ENCODE results near the gene BET1. TPM values are rescaled to one million over a fixed set of nuclear protein-coding genes. Genes with fewer than 3 reads are reported as not detected.

BET1 gene
- total RNA-seq (2014; rRNA removed) = 7.9 and 12.1 TPM in 2 replicates
- Bru-seq, nascent RNA = percentile 90 among the genes with signal in this experiment
- percentile 89 among the genes with signal in this experiment for BruChase-seq, experiment 1, labeled RNA remaining after a 6-hour chase
- percentile 84 among the genes with signal in this experiment for BruChase-seq, experiment 2, labeled RNA remaining after a 2-hour chase
- long read RNA-seq, transcript BET1-201 (4 exons, 1,504 nt) = major isoform, 36 of 44 reads
- long read RNA-seq, partial matches to known transcripts = 2 of 44 reads
- long read RNA-seq, other reads (novel, unspliced or antisense) = 5 of 44 reads

- Histone ChIP-seq H3K27me3 (ENCODE audit: low read length) (no peaks in the 10 kb centered on the region), H3K4me3 (ENCODE audit: low read length) (peak within 1 kb of the TSS; percentile 99), H3K27ac (ENCODE audit: low read length) (peak within 1 kb of the TSS; percentile 64), H3K4me1 (ENCODE audit: insufficient read depth, low read length) (peaks cover 19% of the 10 kb centered on the region), H4K20me1 (ENCODE audit: low read length) (no peaks in the 10 kb centered on the region), H3F3A (ENCODE audit: low read length, unreplicated experiment) (no peaks in the 10 kb centered on the region), H3K4me2 (ENCODE audit: low read length) (peak within 1 kb of the TSS; percentile 87), H3K9me2 (replicated peaks; ENCODE audit: low read length) (no peaks in the 10 kb centered on the region), H3K9ac (ENCODE audit: low read length) (peak within 1 kb of the TSS; percentile 96), H3K79me2 (ENCODE audit: low read length) (peaks cover 43% of the 10 kb centered on the region), H2AFZ (ENCODE audit: low read length) (peak within 1 kb of the TSS; percentile 97), H3K36me3 (ENCODE audit: low read depth, low read length) (no peaks in the 10 kb centered on the region), H3K9me3 (ENCODE audit: low read length) (no peaks in the 10 kb centered on the region)
- no peak for TF ChIP-seq CTCF (conservative IDR thresholded peaks at IDR 0.05; ENCODE audit: low read depth, low read length)
- no peak for TF ChIP-seq EZH2phosphoT487 (IDR thresholded peaks at IDR 0.05; ENCODE audit: borderline replicate concordance, low read length)
- TF ChIP-seq EZH2 (IDR thresholded peaks at IDR 0.05; ENCODE audit: low read length, unreplicated experiment) = no peak
- CTCF ChIA-PET = no interaction called here
- DNase-seq = peak; percentile 97
- ATAC-seq = peak; percentile 92
- TSS peak; percentile 92 for BruUV-seq (replicated peaks)
- POLR2A ChIA-PET (ENCODE audit: unreplicated experiment) = no interaction called here
- intact Hi-C loops (cut with micrococcal nuclease) = loop anchor here (1.0 to 2.0 kb wide), 4 partner anchors 83 to 179 kb away; partner anchors contain the start of gene TFPI2
These were observed at the start of gene BET1 for GRCh38 chr7:94004024-94004951. BET1 (minus strand) TSS chr7:94004355; CDS start chr7:94004216, 139 bp downstream.

- H3K9me3 ChIP-seq (ENCODE audit: low read length) = no peaks in the 10 kb centered on the region
- POLR2A ChIA-PET (ENCODE audit: unreplicated experiment) = no interaction called here
- no peak overlapping the region for H3K27ac ChIP-seq (ENCODE audit: low read length)
These were observed 49.4 kb upstream of the BET1 start for GRCh38 chr7:94053532-94053931.

More at GRCh38 chr7:94053532-94053931, 49.4 kb upstream of the BET1 start:
- Histone ChIP-seq H3K27me3 (ENCODE audit: low read length) (no peaks in the 10 kb centered on the region), H3K4me2 (ENCODE audit: low read length) (no peak overlapping the region), H3K36me3 (ENCODE audit: low read depth, low read length) (no peaks in the 10 kb centered on the region), H3K4me3 (ENCODE audit: low read length) (no peak overlapping the region), H3K79me2 (ENCODE audit: low read length) (no peaks in the 10 kb centered on the region), H3K9me2 (replicated peaks; ENCODE audit: low read length) (no peaks in the 10 kb centered on the region), H3K9ac (ENCODE audit: low read length) (no peak overlapping the region), H3F3A (ENCODE audit: low read length, unreplicated experiment) (no peaks in the 10 kb centered on the region), H2AFZ (ENCODE audit: low read length) (no peak overlapping the region), H4K20me1 (ENCODE audit: low read length) (no peaks in the 10 kb centered on the region), H3K4me1 (ENCODE audit: insufficient read depth, low read length) (peaks cover 5% of the 10 kb centered on the region; the same call in 1 of the 2 replicates)
- BruUV-seq (replicated peaks) = no TSS peak
- CTCF ChIA-PET = interaction anchor here (0.6 kb wide), 1 partner anchor 385 kb away, joined by 4 read pairs; no protein-coding TSS in a partner anchor
- ATAC-seq (peak; percentile 81), DNase-seq (no peak)
- intact Hi-C loops (cut with micrococcal nuclease) = no loop called here
- TF ChIP-seq CTCF (conservative IDR thresholded peaks at IDR 0.05; ENCODE audit: low read depth, low read length) (no peak), EZH2phosphoT487 (IDR thresholded peaks at IDR 0.05; ENCODE audit: borderline replicate concordance, low read length) (no peak), EZH2 (IDR thresholded peaks at IDR 0.05; ENCODE audit: low read length, unreplicated experiment) (no peak)
